Astrocyte of the spinal cord (primary cell): ENCODE data around the gene FMO2.

Source experiments
- DNase-seq: peaks from one replicate; pipeline ENCODE4 v3.0.0; 2011; ENCODE audit warnings: low read depth, low spot score
- H3K4me3 ChIP-seq: 2 replicates; pipeline ENCODE4 v1.5.1; 2011; ENCODE audit warnings: low read depth, mild to moderate bottlenecking, low read length, moderate library complexity
- CTCF ChIP-seq: IDR thresholded peaks from 2 replicates; pipeline ENCODE4 v1.5.1; 2012; ENCODE audit warnings: low read depth, mild to moderate bottlenecking, low read length, inconsistent platforms
- in situ Hi-C: cut with HindIII; loops from 2 replicates; pipeline ENCODE4 v1.10.0; 2017; ENCODE audit warnings: low sequenced_read_pairs

FMO2 gene

GRCh38 chr1:171185091-171185490 lies at the start of gene FMO2:
FMO2 (plus strand) TSS chr1:171185300; CDS start chr1:171185714, 414 bp downstream.
- H3K4me3 ChIP-seq: no peak within 1 kb of the TSS
- no peak for TF ChIP-seq CTCF
- no peak for DNase-seq
- in situ Hi-C loops: no loop called here

- DNase-seq: no peak
- no peak overlapping the region for H3K4me3 ChIP-seq
- in situ Hi-C loops: no loop called here
- no peak for TF ChIP-seq CTCF
Measured at GRCh38 chr1:171137580-171137979, 47.5 kb upstream of the FMO2 start.

GRCh38 chr1:171138980-171139379 lies 46.1 kb upstream of the FMO2 start:
- in situ Hi-C loops: no loop called here
- no peak for TF ChIP-seq CTCF
- DNase-seq: no peak
- H3K4me3 ChIP-seq: no peak overlapping the region

GRCh38 chr1:171139890-171140289 lies 45.2 kb upstream of the FMO2 start:
- no peak for DNase-seq
- H3K4me3 ChIP-seq: no peak overlapping the region
- no peak for TF ChIP-seq CTCF
- in situ Hi-C loops: no loop called here

- DNase-seq: no peak
- in situ Hi-C loops: no loop called here
- no peak for TF ChIP-seq CTCF
- no peak overlapping the region for H3K4me3 ChIP-seq
Measured at GRCh38 chr1:171140401-171140800, 44.7 kb upstream of the FMO2 start.

GRCh38 chr1:171140956-171141687 lies 44.0 kb upstream of the FMO2 start:
- no peak for DNase-seq
- no peak for TF ChIP-seq CTCF
- in situ Hi-C loops: no loop called here
- H3K4me3 ChIP-seq: no peak overlapping the region
